Activated naive CD4-positive, alpha-beta T cell treated with anti-CD3 and anti-CD28 coated beads for 36 hours (primary cell): ENCODE data around the gene SLC15A4. TPM values are rescaled to one million over a fixed set of nuclear protein-coding genes. Genes with fewer than 3 reads are reported as not detected.

Experiments
- CTCF ChIA-PET: fragments of 350-600 bp; sonication (Branson Sonifier 250); formaldehyde crosslinking; loops from one replicate; lab custom pipeline; 2021; ENCODE audit warnings: antibody characterized with exemption; lab: Charles Lee
- DNase-seq: peaks from one replicate; pipeline ENCODE4 v3.0.0-alpha.2; 2020
- H3K27ac Mint-ChIP-seq: one replicate; pipeline ENCODE4 v1.8.0; 2021; ENCODE audit warnings: mild to moderate bottlenecking, mixed read lengths
- H3K27me3 Mint-ChIP-seq: one replicate; pipeline ENCODE4 v1.8.0; 2021; ENCODE audit warnings: low read depth, mixed read lengths
- H3K36me3 Mint-ChIP-seq: one replicate; pipeline ENCODE4 v1.8.0; 2021; ENCODE audit warnings: low read depth, mixed read lengths
- H3K4me1 Mint-ChIP-seq: one replicate; pipeline ENCODE4 v1.8.0; 2021; ENCODE audit warnings: low read depth, mixed read lengths
- H3K4me3 Mint-ChIP-seq: one replicate; pipeline ENCODE4 v1.8.0; 2021; ENCODE audit warnings: mild to moderate bottlenecking, moderate library complexity, mixed read lengths
- H3K9me3 Mint-ChIP-seq: one replicate; pipeline ENCODE4 v1.8.0; 2021; ENCODE audit warnings: mixed read lengths
- intact Hi-C: fragments of 100-400 bp; cut with micrococcal nuclease; formaldehyde crosslinking; loops from one replicate; pipeline ENCODE4 v1.15.1; 2023
- total RNA-seq, 2 experiments: library from RNA; stranded (reverse); gene quantifications; one replicate each; pipeline ENCODE4 v1.2.3, GENCODE V29; 2021

The SLC15A4 gene
- total RNA-seq, 2 experiments from 2014 or later: 10.1 to 10.3 TPM

- Mint-ChIP-seq H3K9me3 (no peaks in the 10 kb centered on the region), H3K36me3 (peaks cover 34% of the 10 kb centered on the region), H3K27me3 (no peaks in the 10 kb centered on the region), H3K27ac (no peak overlapping the region), H3K4me1 (peaks cover 2% of the 10 kb centered on the region), H3K4me3 (no peak overlapping the region)
- intact Hi-C loops: no loop called here
- no peak for DNase-seq
- CTCF ChIA-PET: interaction anchor here (0.7 kb wide), 1 partner anchor 13 kb away, joined by 5 read pairs; no protein-coding TSS in a partner anchor
These were observed 28.9 kb downstream of the SLC15A4 start for GRCh38 chr12:128794661-128795529.

DNA sequence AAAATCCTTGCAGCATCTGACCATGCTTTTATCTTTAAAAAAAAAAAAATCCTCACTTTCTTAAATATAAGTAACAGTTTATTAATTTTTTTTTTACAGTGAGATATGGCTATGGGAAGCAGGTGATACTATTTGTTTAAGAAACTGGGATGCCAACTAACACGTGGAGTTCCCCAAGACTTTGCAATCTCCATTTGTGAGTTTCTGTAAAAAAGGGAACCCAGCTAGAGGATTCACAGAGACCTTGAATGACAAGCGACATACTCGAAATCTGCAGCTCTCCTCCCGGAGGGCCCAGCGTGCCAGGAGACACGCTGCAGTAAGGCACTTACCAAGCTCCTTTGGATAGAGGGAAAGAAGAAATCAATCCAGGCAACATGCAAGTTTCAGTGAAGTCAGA lies 30.1 kb downstream of the SLC15A4 start:
- H3K4me1 Mint-ChIP-seq: peaks cover 2% of the 10 kb centered on the region
- CTCF ChIA-PET: no interaction called here
- no peaks in the 10 kb centered on the region for H3K27me3 Mint-ChIP-seq
- DNase-seq: no peak
- H3K27ac Mint-ChIP-seq: no peak overlapping the region
- intact Hi-C loops: no loop called here
- H3K36me3 Mint-ChIP-seq: peaks cover 31% of the 10 kb centered on the region
- H3K4me3 Mint-ChIP-seq: no peak overlapping the region
- no peaks in the 10 kb centered on the region for H3K9me3 Mint-ChIP-seq

DNA sequence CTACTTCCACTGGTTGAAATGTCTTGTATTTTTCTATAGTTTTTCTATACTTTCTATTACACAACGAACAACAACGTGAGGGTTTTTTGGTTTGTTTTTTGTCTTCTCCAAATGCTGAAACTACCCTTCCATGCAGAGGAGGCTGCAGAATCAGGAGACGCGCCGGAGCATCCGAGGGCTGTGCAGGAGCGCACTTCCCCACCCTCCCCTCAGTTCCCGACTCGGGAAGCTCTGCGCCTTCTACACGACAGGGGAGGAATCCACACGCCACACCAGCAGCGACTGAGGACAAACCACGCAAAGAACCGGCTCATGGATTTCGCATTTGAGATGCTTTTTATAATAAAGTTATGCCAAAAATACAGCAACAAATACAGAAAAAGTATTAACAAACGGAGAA lies 30.9 kb downstream of the SLC15A4 start:
- Mint-ChIP-seq H3K27ac (no peak overlapping the region), H3K27me3 (no peaks in the 10 kb centered on the region), H3K4me3 (no peak overlapping the region), H3K9me3 (no peaks in the 10 kb centered on the region), H3K36me3 (peaks cover 29% of the 10 kb centered on the region), H3K4me1 (peaks cover 2% of the 10 kb centered on the region)
- intact Hi-C loops: no loop called here
- no peak for DNase-seq
- CTCF ChIA-PET: no interaction called here

- CTCF ChIA-PET: no interaction called here
- Mint-ChIP-seq H3K27ac (no peak overlapping the region), H3K9me3 (no peaks in the 10 kb centered on the region), H3K36me3 (peaks cover 26% of the 10 kb centered on the region), H3K27me3 (no peaks in the 10 kb centered on the region), H3K4me1 (peaks cover 2% of the 10 kb centered on the region), H3K4me3 (no peak overlapping the region)
- intact Hi-C loops: no loop called here
- DNase-seq: no peak
These were observed 31.4 kb downstream of the SLC15A4 start for GRCh38 chr12:128792398-128792797.

DNA sequence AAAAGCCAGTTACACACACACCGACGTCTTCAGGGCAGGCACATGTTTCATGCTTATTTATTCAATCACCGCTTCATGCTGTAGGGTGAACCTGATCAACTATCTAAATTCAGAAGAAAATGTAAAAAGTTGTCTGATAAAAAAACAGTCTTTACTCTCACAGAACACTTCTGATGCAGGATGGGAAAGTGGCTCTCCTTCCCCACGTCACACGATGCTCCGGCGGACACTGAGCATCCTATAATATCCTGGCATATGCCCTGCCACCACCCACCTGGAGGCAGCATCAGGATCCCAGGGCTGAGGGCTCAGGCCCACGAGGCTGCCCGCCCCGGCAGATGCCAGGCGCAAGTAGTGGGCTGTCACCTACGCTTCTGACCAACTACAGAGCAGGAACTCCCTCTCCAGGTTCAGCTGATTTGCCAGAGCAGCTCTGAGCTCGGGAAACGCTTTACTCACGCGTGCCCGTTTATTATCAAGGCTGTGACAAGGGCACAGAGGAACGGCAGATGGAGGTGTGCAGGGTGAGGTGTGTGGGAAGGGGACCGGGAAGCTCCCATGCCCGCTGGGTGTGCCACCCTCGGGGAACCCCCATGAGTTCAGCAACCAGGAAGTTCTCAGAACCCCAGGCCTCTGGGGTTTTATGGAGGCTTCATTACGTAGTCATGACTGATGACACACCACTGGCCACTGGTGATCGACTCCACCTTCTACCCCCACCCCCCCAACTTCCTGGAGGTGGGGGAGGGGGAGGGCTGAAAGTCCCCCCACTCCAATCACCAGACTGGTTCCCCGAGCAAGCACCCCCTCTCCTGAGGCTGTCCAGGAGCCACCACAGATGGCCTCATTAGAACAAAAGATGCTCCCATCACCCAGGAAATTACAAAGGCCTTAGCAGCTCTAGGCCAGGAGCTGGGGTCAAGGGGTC lies 32.1 kb downstream of the SLC15A4 start:
- no peak overlapping the region for H3K4me3 Mint-ChIP-seq
- intact Hi-C loops: no loop called here
- H3K27me3 Mint-ChIP-seq: no peaks in the 10 kb centered on the region
- peaks cover 23% of the 10 kb centered on the region for H3K36me3 Mint-ChIP-seq
- CTCF ChIA-PET: no interaction called here
- peaks cover 2% of the 10 kb centered on the region for H3K4me1 Mint-ChIP-seq
- no peak overlapping the region for H3K27ac Mint-ChIP-seq
- H3K9me3 Mint-ChIP-seq: no peaks in the 10 kb centered on the region
- DNase-seq: no peak

DNA sequence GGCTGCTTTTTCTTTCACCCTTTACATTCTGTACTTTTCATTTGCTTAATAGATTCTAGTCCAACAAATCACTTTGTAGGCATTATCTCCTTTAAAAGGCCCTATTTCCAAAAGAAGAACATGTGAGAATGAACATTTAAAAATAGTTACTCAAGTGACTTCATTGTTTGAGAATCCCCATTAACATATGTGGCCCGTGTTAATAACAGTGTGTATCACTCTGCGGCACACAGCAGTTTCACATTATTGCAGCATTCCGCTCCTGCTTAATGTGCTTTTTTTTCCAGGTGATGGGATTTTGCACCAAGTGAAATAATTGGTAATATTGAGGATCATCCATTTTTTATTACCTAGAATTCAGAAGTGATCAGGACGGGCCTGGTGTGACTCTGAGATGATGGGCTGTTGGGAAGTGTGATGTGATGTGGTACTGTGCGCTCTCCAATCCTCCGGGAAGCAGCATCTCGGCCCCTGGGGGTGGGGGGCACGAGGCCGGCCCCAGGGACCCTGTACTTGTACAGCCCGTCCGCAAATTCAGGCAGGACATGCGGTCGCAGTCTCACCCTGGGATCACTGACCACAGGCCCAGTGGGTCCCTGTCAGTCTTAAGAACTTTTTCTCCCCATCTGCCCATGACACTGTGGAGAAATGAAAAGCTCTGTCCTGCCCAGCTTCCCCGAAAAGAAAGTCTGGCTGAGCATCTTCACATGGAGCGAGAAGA lies 32.9 kb downstream of the SLC15A4 start:
- H3K9me3 Mint-ChIP-seq: no peaks in the 10 kb centered on the region
- H3K27me3 Mint-ChIP-seq: no peaks in the 10 kb centered on the region
- peaks cover 19% of the 10 kb centered on the region for H3K36me3 Mint-ChIP-seq
- H3K27ac Mint-ChIP-seq: no peak overlapping the region
- H3K4me3 Mint-ChIP-seq: no peak overlapping the region
- CTCF ChIA-PET: interaction anchor here (1.0 kb wide), 1 partner anchor 9 kb away, joined by 3 read pairs; no protein-coding TSS in a partner anchor
- intact Hi-C loops: no loop called here
- H3K4me1 Mint-ChIP-seq: peaks cover 2% of the 10 kb centered on the region
- DNase-seq: no peak

DNA sequence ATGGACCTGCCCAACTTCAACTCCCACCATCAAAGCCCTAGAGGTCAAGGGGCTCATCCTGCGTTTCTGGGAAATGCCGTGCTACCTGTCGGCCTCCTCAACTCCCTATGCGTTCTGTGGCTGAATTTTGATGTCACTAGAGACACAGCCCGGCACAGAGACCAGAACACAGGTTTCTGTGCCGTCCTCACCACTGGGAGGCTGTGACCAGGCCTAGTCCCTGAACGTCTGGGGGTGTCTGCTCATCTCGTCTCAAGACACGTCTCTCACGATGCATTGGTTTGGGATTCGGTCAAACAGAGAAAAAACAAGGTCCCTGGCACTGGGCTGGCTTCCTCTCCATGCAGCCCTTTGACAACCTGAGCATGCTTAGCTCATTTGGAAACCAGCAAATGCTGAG lies 33.5 kb downstream of the SLC15A4 start:
- Mint-ChIP-seq H3K27me3 (no peaks in the 10 kb centered on the region), H3K4me3 (no peak overlapping the region), H3K36me3 (peaks cover 16% of the 10 kb centered on the region), H3K9me3 (no peaks in the 10 kb centered on the region), H3K27ac (no peak overlapping the region), H3K4me1 (peaks cover 2% of the 10 kb centered on the region)
- intact Hi-C loops: no loop called here
- CTCF ChIA-PET: interaction anchor here (1.0 kb wide), 1 partner anchor 9 kb away, joined by 3 read pairs; no protein-coding TSS in a partner anchor
- no peak for DNase-seq

DNA sequence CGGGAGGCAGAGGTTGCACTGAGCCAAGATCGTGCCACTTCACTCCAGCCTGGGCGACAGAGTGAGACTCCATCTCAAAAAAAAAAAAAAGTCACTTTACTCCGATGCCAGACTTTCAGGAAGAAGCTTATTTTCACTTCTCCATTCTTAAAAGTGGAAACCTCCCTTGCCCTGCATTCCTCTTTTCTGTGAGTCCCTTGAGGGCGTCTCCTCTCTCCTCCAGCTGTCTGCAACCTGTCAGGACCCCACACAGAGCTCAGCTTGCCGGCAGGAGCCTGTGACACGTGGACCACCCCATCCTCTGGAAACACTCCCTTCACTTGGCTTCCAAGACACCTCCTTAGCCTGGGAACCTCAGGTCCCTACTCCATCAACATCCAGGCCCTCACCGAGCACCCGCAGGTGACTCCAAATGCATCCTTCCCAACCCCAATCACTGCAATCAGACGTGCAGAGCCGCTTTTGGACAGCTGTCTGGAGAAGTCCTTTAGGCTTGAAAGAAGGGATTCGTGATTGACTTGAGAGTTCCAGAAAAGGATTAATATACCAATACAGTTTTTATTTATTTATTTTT lies 34.3 kb downstream of the SLC15A4 start:
- Mint-ChIP-seq H3K4me3 (no peak overlapping the region), H3K4me1 (no peaks in the 10 kb centered on the region), H3K27ac (no peak overlapping the region), H3K9me3 (no peaks in the 10 kb centered on the region), H3K36me3 (peaks cover 11% of the 10 kb centered on the region), H3K27me3 (no peaks in the 10 kb centered on the region)
- CTCF ChIA-PET: interaction anchor here (0.6 kb wide), 1 partner anchor 110 kb away, joined by 3 read pairs; no protein-coding TSS in a partner anchor
- no peak for DNase-seq
- intact Hi-C loops: no loop called here

DNA sequence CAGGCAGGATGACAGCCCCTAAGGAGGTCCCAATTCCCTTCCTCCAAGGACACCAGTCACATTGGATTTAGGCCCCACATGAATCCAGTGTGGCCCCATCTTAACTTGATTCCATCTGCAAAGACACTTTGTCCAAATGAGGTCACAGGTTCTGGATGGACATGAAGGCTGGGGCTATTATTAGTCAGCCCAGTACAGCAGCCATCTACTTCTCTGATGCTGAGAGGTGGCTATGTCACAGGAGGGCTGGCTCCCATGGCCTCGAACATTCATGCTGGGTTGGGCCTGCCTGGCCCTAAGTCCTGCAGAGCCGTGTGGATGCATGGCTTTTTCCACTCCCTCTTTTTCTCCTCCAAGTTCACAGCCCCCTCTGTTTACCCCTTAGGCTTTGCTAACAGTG lies 35.9 kb downstream of the SLC15A4 start:
- intact Hi-C loops: no loop called here
- no peak for DNase-seq
- Mint-ChIP-seq H3K27ac (no peak overlapping the region), H3K4me1 (peaks cover 12% of the 10 kb centered on the region), H3K27me3 (no peaks in the 10 kb centered on the region), H3K36me3 (peaks cover 5% of the 10 kb centered on the region), H3K4me3 (no peak overlapping the region), H3K9me3 (no peaks in the 10 kb centered on the region)
- CTCF ChIA-PET: no interaction called here

- Mint-ChIP-seq H3K4me1 (peaks cover 14% of the 10 kb centered on the region), H3K27ac (no peak overlapping the region), H3K36me3 (peaks cover 2% of the 10 kb centered on the region), H3K4me3 (no peak overlapping the region), H3K27me3 (peaks cover 3% of the 10 kb centered on the region), H3K9me3 (no peaks in the 10 kb centered on the region)
- DNase-seq: no peak
- CTCF ChIA-PET: no interaction called here
- intact Hi-C loops: no loop called here
These were observed 36.9 kb downstream of the SLC15A4 start for GRCh38 chr12:128786741-128787391.

- CTCF ChIA-PET: interaction anchor here (0.7 kb wide), 1 partner anchor 312 kb away, joined by 4 read pairs; no protein-coding TSS in a partner anchor
- no peaks in the 10 kb centered on the region for H3K9me3 Mint-ChIP-seq
- no peak for DNase-seq
- H3K36me3 Mint-ChIP-seq: no peaks in the 10 kb centered on the region
- intact Hi-C loops: no loop called here
- peaks cover 3% of the 10 kb centered on the region for H3K27me3 Mint-ChIP-seq
- no peak overlapping the region for H3K27ac Mint-ChIP-seq
- H3K4me1 Mint-ChIP-seq: peaks cover 14% of the 10 kb centered on the region
- H3K4me3 Mint-ChIP-seq: no peak overlapping the region
These were observed 39.6 kb downstream of the SLC15A4 start for GRCh38 chr12:128784030-128784760.
